GDM1 (cell line): ENCODE data around the gene GIGYF1.
"Not testable (repeated sequence)": the region's sequence is repeated elsewhere in the genome, so short reads cannot be mapped to it uniquely, and the experiment has no call there.

Source experiments
- DNase-seq: peaks from one replicate; lab custom pipeline; 2025; lab: John Stamatoyannopoulos, UW

GIGYF1 gene

DNA sequence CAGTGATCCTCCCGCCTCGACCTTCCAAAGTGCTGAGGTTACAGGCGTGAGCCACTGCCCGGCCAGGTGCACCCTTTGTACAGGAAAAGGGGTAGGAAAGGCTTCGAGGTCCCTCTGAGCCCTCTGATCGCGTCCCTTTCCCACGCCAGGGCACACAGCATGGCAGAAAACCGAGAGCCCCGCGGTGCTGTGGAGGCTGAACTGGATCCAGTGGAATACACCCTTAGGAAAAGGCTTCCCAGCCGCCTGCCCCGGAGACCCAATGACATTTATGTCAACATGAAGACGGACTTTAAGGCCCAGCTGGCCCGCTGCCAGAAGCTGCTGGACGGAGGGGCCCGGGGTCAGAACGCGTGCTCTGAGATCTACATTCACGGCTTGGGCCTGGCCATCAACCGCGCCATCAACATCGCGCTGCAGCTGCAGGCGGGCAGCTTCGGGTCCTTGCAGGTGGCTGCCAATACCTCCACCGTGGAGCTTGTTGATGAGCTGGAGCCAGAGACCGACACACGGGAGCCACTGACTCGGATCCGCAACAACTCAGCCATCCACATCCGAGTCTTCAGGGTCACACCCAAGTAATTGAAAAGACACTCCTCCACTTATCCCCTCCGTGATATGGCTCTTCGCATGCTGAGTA, 12.7 kb upstream of the GIGYF1 start:
- DNase-seq = no peak

DNA sequence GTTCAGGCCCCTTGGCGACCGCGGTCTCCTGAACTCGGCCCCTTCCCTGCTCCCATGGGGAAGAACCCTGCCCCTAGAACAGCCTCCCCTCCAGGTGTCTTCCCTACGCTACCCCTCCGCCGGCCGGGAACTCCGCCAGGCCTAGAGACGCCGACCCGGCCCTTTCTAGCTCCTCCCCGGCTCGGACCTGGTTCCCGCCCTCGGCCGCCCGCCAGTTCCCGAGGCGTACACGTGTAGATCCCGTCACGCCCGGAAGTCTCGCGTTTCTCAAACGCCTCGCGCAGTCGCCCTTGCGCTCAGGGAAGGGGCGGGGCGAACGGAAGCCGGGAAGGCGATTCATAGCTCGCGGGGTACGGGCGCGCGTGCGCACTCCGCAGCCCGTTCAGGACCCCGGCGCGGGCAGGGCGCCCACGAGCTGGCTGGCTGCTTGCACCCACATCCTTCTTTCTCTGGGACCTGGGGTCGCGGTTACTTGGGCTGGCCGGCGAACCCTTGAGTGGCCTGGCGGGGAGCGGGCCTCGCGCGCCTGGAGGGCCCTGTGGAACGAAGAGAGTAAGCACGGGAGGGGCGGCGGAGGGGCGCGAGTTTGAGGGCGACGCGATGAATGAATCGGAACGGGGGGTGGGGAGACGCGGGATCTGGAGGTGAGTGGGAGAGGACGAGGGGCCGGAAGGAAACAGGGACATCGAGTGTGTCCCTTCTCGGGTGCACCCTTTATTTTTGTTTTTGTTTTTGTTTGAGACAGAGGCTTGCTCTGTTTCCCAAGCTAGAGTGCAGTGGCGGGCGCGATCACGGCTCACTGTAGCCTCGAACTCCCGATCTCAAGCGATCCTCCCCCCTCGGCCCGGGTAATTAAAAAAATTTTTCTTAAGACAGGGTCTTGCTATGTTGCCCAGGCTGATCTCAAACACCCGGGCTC, 12.0 kb upstream of the GIGYF1 start, which contains the start of gene POP7:
TSS of gene POP7 (plus strand) at position 369 of the 919 bp plus-strand sequence. CDS start 710 bp downstream, outside the sequence.
- DNase-seq = peak; percentile 97

DNA sequence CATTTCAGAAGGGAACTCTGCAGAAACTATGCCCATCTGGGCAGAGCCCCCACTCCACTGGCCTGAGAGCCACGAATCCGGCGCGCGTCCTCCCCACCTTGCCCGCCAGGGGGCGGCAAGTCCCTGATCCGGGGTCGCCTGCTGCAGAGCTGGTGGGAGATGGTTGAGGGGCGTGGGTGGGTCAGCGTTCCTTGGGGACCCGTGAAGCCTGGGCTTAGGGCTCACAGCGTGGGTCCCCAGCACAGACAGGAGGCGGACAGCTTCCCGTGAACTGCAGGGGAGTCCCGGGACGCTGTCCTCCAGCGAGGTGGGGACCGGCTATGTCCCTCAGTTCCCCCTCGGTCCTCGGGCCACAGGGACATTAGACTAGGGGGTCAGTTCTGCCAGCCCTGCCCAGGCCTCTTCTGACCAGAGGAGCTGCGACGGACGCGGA, 11.3 kb upstream of the GIGYF1 start:
- DNase-seq = peak; percentile 66

DNA sequence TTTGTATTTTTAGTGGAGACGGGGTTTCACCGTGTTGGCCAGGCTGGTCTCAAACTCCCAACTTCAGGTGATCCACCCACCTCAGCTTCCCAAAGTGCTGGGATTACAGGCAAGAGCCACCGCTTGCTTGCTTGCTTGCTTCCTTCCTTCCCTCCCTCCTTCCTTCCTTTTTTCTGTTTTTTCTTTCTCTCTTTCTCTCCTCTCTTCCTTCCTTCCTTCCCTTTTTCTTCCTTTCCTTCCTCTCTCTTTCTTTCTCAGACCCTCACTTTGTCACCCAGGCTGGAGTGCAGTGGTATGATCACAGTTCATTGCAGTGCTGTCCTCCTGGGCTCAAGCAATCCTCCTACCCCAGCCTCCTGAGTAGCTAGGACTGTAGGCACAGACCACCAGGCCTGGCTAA, 7.0 kb upstream of the GIGYF1 start:
- not testable (repeated sequence) for DNase-seq

DNA sequence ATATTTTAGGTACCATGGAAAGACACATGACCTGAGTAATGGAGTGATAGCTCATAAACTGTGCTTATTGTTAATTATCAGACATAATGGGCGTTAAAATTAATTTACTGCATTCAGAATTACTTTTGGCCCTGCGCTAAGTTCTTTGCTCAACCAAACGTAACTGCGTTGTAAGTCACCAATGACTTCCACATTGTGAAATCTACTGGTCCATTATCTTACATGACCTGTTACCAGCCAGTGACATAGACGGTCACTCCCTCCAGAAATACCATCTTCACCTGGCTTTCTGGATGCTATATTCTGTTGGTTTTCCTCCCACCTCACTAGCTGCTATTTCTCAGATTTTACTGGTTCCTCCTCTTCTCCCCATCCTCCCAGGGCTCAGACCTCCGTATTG, 5.0 kb upstream of the GIGYF1 start:
- no peak for DNase-seq

DNA sequence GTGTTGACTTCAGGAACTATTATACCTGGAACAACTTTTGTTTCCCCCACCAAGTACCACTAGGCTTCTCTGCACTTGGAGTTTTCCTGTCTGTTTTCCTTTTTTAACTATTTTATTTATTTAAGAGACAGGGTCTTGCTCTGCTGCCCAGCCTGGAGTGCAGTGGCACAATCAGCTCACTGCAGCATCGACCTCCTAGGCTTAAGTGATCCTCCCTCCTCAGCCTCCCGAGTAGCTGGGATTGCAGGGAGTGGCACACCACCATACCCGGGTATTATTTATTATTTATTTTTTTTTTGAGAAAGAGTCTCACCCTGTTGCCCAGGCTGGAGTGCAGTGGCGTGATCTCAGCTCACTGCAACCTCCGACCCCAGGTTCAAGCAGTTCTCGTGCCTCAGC, 2.1 kb upstream of the GIGYF1 start:
- DNase-seq = no peak

DNA sequence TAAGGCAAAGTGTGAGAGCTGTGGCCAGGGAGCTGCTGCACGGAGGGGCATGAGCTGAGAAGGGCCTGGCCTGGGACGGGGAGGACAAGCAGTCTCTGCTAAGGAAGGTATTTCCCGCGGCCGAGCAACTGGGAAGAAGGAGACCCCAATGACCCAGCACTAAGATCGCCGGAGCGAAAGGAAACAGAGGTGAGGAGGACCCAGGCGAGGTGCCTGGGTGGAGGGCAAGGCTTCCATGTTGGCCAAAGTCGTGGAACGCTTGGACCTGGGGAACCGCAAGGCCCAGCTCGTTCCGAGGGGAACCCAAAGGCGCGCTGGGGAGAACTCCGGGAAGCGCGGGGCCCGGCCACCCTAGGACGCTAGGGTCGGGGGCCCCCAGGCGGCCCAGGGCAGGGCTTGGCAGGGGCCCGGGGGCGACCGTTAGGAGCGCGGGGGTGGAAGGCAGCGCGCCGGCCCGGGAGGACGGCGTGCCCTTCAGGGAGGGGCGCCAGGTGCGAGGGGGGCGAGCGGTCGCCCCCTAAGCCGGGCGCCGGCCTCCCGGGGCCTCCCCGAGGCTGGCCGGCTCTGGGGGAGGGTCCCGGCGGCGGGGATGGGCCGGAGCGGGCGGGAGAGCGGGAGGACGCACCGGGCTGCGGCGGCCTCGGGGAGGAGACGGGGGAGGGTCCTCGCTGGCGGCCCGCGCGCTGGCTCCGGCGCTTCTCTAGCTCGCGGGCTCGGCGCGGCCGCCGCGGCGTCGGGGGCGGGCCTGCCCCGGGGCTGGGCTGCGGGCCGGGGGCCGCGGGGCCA, 545 bp downstream of the GIGYF1 start:
- DNase-seq = no peak

DNA sequence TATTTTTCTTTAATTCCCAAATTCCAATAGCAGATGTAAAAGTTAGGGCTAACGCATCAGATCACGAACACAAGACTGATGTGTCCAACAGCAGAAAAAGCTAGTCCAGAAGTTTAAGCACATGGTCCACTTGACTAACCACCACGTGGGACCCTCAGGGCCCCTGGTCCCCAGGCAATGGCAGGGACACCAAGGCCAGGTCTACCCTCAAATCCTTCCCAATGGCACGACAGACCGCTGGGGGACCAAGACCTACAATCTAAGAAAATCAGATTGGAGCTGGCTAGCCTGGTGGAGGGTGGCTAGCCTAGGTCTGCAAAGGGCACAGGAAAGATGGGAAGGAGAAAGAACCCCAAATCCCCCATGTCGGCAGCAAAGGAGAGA, 1.5 kb downstream of the GIGYF1 start:
- DNase-seq = no peak

DNA sequence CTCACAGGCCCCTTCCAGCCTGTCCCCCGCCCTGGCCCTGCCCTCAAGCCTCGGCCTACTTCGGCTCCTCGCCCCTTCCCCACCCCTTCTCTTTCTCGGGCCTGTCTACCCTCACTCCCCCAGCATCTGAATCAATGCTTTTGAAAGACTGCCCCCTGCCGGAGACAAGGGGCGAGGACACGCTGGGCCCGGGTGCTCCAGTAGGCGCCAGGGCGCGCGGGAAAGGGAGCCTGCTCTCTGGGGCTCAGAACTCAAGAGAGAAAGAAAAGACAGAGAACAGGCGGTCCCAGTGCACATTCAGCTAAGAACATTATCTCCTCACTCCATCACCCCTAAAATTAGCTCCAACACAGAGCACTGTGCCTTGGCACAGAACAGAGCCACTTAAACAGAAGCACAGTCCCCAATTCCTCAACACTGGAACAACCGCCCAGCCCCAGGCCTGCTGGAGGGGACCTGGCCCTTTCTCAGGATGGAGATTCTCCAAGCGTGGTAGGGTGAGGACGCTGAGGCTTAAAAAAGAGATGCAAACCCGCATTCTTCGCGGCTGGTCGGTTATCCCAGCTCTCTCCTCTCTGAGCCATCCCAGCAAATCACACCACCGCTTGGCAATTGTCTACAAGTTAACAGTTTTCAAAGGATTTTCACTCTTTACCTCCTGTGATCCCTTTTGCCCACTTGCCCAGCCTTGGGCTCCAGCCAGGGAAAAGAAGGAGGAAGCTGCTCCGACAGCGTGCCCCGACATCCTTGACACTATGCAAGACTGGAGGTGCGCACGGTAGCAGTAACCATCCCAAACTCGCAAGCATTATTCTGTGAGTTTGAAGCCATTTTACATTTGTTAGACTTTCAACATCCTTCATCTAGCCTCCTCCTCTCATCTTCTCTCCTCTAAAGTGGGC, 2.1 kb downstream of the GIGYF1 start:
- peak; percentile 56 for DNase-seq

DNA sequence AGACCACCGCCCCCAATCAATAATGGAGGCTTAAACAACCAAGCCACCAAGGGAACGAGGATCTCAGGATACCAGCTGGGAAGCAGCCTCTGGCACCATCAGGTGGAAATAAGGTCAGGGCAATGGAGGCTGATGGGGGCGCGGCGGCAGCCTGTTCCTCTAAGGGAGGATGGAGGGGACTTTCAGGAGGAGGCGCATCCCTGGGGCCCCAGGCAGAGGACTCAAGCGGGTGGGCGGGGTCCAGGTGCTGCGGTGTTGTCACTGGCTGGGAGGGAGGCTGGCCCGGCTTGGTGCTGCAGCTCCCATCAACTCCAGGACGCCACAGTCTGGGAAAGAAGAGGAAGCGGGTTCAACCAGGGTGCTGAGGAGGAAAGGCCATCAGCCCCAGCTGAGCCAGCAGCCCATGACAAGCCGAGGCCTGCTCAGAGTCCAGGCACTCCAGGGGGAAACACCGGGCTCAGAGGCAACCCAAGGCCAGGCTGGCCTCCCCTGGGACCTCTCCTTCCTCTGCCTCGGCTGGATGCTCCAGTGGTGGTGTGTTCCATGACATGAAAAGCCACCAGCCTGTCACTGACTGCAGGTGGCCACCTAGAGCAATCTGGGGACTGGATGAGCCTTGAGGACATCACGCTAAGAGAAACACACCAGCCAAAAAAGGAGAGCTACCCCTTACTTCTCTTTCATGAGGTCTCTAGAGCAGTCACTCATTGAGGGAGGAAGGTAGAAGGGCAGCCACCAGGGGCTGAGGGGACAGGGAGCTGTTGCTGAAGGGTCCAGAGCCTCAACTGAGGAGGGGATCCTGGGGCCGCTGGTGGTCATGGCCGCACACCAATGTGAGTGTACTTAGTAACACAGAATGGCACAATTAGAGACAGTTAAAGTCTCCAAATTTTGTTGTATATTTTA, 4.6 kb downstream of the GIGYF1 start:
- no peak for DNase-seq

DNA sequence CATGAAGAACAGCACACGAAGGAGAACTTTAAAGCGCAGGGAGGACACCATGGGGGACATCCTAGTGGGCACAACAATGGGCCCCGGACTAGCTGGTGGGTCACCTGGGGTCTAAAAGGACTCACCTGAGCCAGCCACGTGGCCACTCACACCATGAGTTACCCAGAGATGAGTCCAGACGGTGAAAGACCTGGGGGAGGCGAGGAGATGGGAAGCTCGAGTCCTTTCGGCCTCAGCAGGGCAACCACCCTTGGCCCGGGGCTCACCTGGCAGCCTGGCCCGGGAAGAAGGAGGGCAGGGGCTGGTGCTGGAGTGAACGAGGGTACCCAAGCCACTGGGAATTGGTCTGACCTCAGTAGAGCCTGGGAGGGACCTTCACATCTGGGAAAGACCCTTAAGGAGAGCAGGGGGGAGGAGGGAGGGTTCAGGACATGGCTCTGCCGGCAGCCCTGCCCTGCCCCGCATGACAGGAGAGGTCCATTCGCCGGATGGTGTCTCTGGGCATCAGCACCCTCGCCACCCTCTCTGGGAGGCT, 5.7 kb downstream of the GIGYF1 start:
- DNase-seq = no peak

DNA sequence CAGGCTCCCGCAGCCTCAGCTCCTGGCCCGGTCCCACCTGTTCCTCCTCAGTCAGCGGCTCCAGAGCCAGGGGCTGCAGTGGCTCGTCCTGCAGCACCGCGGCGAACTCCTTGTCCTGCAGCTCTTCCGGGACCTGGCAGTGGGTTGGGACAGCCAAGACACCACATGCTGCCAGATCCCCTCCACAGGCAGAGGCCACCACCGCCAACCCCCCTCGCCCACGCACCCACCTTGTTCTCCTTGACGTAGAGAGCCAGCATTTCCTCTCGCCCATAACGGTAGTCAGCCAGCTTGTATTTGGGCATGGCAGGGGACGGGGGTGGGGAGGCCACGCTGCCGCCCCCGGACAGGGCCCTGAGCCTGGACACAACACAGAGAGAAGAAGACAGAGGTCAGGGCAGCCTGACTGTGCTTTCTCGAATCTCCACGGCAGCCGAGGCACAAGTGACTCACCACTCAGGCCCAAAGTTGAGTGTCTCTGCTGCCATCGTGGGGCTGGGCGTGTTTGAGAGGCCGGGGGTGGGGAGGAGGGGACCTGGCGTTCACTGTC, 6.2 kb downstream of the GIGYF1 start:
- no peak for DNase-seq

DNA sequence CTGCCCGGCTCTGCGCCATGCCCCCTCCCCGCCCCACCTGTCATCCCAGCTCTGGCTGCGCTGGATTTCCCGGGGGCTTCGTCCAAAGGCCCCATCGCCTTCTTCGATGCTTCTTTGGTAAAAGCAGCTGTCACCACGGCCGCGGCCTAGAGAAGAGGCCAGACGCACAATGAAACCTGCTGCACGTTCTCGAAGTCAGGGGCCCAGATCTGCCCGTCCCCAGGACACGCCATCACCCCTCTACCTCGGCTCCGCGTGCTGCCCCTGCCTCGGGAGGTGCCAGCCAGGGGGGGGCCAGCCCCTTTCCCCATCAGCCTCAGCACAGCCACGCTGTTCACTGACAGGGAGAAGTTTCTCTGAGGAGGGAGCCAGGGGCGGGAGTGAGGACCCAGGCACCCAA, 6.8 kb downstream of the GIGYF1 start:
- DNase-seq = no peak

DNA sequence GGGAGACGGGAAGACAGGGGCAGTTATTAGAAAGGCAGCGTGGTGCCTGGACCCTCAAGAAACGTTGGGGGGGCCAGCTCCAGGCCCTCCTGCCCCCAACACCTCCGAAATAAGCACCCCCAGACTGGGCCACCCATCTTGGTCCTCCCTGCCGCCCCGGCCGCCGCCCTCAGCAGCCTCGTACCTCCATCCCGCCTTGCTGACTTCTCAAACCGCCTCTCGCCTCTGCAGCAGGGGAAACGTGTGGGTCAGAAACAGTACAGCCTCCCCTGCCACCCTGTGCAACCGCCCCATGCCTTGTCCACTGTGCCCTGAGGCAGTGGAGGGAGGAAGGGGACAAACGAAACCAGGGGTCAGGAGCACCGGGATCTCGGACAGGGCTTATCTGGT, 7.2 kb downstream of the GIGYF1 start:
- no peak for DNase-seq

DNA sequence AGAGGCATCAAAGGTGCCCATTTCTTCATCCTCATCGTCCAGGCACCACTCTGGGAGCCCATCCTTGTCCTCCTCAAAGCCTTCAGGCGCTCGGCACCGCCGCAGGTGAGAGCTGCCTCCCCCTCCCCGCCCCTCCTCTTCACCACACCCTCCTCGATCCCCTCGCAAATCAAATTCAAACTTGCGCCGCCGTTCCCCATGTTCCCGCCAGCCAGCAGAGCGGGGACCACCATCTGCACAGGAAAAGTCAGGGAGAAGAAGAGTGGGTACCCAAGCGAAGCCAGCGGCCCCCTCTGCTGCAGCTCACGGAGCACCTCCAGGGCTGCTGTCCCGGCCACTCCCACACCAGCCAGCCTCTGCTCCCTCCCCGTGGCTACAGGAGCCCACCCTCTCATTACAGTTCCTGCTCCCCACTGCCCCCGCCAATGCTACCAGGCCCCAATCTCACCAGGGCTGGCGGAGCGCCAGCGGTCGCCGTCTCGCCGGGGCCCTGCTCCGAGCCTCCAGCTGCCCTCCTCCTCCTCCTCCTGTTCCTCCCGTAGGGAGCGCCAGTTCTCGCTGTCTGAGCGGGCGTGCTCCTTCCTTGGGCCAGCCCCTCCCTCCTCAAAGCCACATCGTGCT, 7.7 kb downstream of the GIGYF1 start:
- DNase-seq = no peak

DNA sequence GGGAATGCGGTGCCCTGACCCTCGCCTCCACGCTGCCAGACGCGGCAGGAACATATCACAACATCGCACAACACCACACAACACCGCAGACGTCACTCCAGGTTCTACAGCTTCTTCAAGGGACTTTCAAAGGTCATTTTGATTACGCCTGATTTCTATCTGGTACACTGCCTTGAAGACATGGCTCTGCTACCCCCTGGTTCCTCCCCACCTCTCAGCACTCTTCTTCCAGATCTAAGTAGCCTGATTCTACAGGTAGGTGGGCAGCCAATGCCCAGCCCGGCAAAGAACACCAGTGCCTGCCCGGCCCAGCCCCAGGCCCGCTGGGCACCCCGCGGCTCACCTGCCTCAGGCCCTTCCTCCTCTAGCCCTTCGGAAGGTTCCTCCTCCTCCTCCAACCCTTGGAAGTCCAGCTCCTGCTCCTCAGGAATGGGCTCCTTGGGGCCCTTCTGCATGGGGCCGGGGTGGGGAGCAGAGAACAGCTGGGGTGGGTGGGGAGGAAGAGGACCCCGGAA, 8.4 kb downstream of the GIGYF1 start:
- DNase-seq = no peak

DNA sequence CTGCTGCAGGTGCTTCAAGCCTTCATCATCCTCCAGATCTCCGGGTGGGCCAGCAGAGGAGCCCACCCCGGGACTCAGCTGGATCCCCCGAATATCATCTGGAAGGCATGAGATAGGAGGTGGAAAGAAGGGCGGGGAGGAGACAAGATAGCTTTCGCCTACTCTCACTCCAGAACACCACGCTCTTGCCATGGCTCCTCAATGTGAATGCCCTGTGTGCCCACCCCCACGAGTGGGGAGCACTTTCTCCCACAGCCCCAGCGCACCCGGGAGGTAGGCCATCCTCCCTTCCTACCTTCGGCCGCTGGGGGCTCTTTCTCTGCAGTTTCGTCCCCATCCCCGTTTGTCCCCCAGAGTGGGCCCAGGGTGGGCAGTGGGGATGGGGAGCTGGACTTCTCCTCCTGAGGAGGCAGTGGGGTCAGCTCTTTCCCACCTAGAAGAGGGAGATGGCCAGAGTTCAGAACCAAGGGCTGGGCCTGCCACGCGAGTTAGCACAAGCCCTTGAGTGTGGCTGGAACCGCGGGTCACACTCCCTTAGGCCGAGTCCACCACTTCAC, 8.9 kb downstream of the GIGYF1 start:
- no peak for DNase-seq

DNA sequence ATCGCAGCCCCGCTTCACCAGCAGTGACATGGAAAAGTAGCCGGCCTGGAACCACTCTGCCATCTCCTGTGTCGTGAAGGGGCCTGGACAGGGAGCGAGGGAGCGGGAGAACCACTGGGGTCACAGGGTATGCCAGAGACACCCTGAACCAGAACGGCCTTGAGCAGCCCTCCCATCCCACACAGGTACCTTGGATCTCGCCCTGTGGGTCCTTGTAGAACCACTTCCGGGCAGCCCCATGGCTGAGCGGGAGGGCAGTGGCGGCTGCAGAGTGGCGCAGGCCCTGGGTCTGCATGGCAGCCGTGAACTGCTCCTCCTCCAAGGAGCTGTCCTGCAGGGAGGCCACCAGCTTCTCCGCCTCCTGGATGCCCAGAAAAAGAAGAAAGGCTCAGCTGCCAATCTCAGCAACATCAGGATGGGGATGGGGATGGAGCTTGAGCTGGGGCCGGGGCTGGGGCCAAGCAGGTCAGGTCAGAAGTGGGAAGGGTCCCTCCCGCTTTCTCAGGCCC, 9.5 kb downstream of the GIGYF1 start:
- DNase-seq = no peak
